ENCODE results near the gene NEU4.

- TF ChIP-seq EZH2 (IDR thresholded peaks at IDR 0.05) (no peak), POLR2AphosphoS5 (IDR thresholded peaks at IDR 0.05; ENCODE audit: borderline replicate concordance, low read depth, low read length) (no peak)
These were observed 49.4 kb downstream of the NEU4 start, which contains the start of gene PDCD1 for GRCh38 chr2:241858206-241859016.

Data from SK-N-MC (cell line).